ENCODE results near the gene STAT5B.

The STAT5B gene

GRCh38 chr17:42169351-42169750 is 106.8 kb downstream of the STAT5B start:
- no peak for DNase-seq

- no peak for DNase-seq
Observed at GRCh38 chr17:42167807-42168206, 108.4 kb downstream of the STAT5B start.

- DNase-seq, result no peak
Observed at GRCh38 chr17:42166196-42166763, 109.9 kb downstream of the STAT5B start.

- DNase-seq, result no peak
Observed at GRCh38 chr17:42165751-42166150, 110.4 kb downstream of the STAT5B start.

- no peak for DNase-seq
Observed at GRCh38 chr17:42163696-42164407, 112.3 kb downstream of the STAT5B start.

GRCh38 chr17:42163113-42163512 is 113.1 kb downstream of the STAT5B start:
- DNase-seq, result no peak

GRCh38 chr17:42160531-42160910 is 115.7 kb downstream of the STAT5B start:
- no peak for DNase-seq

GRCh38 chr17:42159796-42160530 is 116.2 kb downstream of the STAT5B start:
- no peak for DNase-seq

- DNase-seq, result no peak
Observed at GRCh38 chr17:42155614-42156045, 120.6 kb downstream of the STAT5B start.

GRCh38 chr17:42153919-42154742 is 122.1 kb downstream of the STAT5B start:
- DNase-seq, result no peak
